ENCODE data around the gene POM121.
"Not testable (repeated sequence)": the region's sequence is repeated elsewhere in the genome, so short reads cannot be mapped to it uniquely, and the experiment has no call there.

- TF ChIP-seq POLR2A, CTCF (IDR thresholded peaks at IDR 0.05): not testable (repeated sequence)
Measured at GRCh38 chr7:72980382-72980781, 55.5 kb downstream of the POM121 start.

Data from adrenal gland (tissue), 5 donors.